Endothelial cell of umbilical vein (primary cell): ENCODE measurements around the gene SLC6A18. TPM values are rescaled to one million over a fixed set of nuclear protein-coding genes. Genes with fewer than 3 reads are reported as not detected.

Experiments used
- BruUV-seq: library from RNA; stranded (reverse); fragments of 400-500 nt; replicated peaks from 2 replicates; lab custom pipeline; 2021; lab: Mats Ljungman, UMichigan
- CTCF ChIA-PET: fragments of 300-600, 350-600 bp; sonication (Branson Sonifier 250); formaldehyde crosslinking; loops from one replicate; lab custom pipeline; 2021; ENCODE audit warnings: antibody characterized with exemption, inconsistent platforms; lab: Charles Lee
- POLR2A ChIA-PET: fragments of 300-600, 350-600 bp; sonication (Branson Sonifier 250); formaldehyde crosslinking; loops from one replicate; lab custom pipeline; 2021; ENCODE audit warnings: antibody characterized with exemption, inconsistent platforms; lab: Charles Lee
- DNase-seq: peaks from one replicate; pipeline ENCODE4 v3.0.0-alpha.2; 2011; ENCODE audit warnings: low read depth, low spot score
- FAIRE-seq: peaks from 2 replicates; lab custom pipeline; 2011; peaks lifted over from hg19 to GRCh38; lab: Jason Lieb, UNC
- H2AFZ ChIP-seq: 2 replicates; pipeline ENCODE4 v1.6.0; 2012; ENCODE audit warnings: low read depth, low read length, control low read depth, inconsistent platforms
- H3K27ac ChIP-seq: 2 replicates; pipeline ENCODE4 v1.5.1; 2011; ENCODE audit warnings: low read depth, mild to moderate bottlenecking, control low read depth, low read length, moderate library complexity; ENCODE audit not compliant: insufficient read depth
- H3K27me3 ChIP-seq, 2 experiments: 2 replicates each; pipeline versions ENCODE4 v1.6.0 to v1.6.1; 2011; ENCODE audit warnings: low read length in 2 of 2, mixed read lengths in 1 of 2; ENCODE audit not compliant: control insufficient read depth in 2 of 2, insufficient read depth in 2 of 2
- H3K36me3 ChIP-seq, 2 experiments: 2 replicates in 1 of 2; 3 replicates in 1 of 2; pipeline ENCODE4 v1.5.1; 2011; ENCODE audit warnings: low read length in 2 of 2, mild to moderate bottlenecking in 1 of 2, moderate library complexity in 1 of 2; ENCODE audit not compliant: control insufficient read depth in 2 of 2, insufficient read depth in 2 of 2; ENCODE audit errors: extremely low read depth in 1 of 2
- H3K4me1 ChIP-seq: 3 replicates; pipeline ENCODE4 v1.5.1; 2011; ENCODE audit warnings: mild to moderate bottlenecking, low read length; ENCODE audit not compliant: control insufficient read depth, insufficient read depth; ENCODE audit errors: extremely low read depth
- H3K4me2 ChIP-seq: 2 replicates; pipeline ENCODE4 v1.6.1; 2011; ENCODE audit warnings: low read length, control low read depth, mixed read lengths; ENCODE audit not compliant: insufficient read depth
- H3K4me3 ChIP-seq, 3 experiments: fragments of 200-600 bp in 1 of 3; sonication (generic), shearing (Covaris generic) in 1 of 3; replicated peaks in 1 of 3; 2 replicates each; pipeline ENCODE4 v1.5.1; 2011 to 2016; ENCODE audit warnings: control low read depth in 3 of 3, low read length in 3 of 3, mild to moderate bottlenecking in 2 of 3, inconsistent platforms in 1 of 3, low read depth in 1 of 3, moderate library complexity in 1 of 3; ENCODE audit not compliant: insufficient read depth in 1 of 3
- H3K79me2 ChIP-seq: 2 replicates; pipeline ENCODE4 v1.6.0; 2012; ENCODE audit warnings: low read length, inconsistent platforms; ENCODE audit not compliant: control insufficient read depth, insufficient read depth
- H3K9ac ChIP-seq: replicated peaks from 2 replicates; pipeline ENCODE3; 2011; ENCODE audit warnings: low read length, control low read depth; ENCODE audit not compliant: insufficient read depth; ENCODE audit errors: extremely low read depth
- H3K9me1 ChIP-seq: replicated peaks from 3 replicates; pipeline ENCODE4 v1.6.0; 2011; ENCODE audit warnings: mild to moderate bottlenecking, low read length; ENCODE audit not compliant: control insufficient read depth, insufficient read depth; ENCODE audit errors: extremely low read depth
- H3K9me3 ChIP-seq: replicated peaks from 2 replicates; pipeline ENCODE4 v1.5.1; 2012; ENCODE audit warnings: low read length, inconsistent platforms; ENCODE audit not compliant: control insufficient read depth, insufficient read depth
- H4K20me1 ChIP-seq: replicated peaks from 2 replicates; pipeline ENCODE3; 2011; ENCODE audit warnings: mild to moderate bottlenecking, low read length; ENCODE audit not compliant: control insufficient read depth, insufficient read depth; ENCODE audit errors: extremely low read depth
- CTCF ChIP-seq, 2 donors: IDR thresholded peaks; 1 replicate in 1 of 2; 2 replicates in 1 of 2; pipeline ENCODE4 v1.5.1; 2011; ENCODE audit warnings: low read length in 2 of 2, mild to moderate bottlenecking in 2 of 2, moderate library complexity in 2 of 2, control low read depth in 1 of 2, inconsistent platforms in 1 of 2, low read depth in 1 of 2; ENCODE audit not compliant: insufficient read depth in 1 of 2; ENCODE audit errors: extremely low read depth in 1 of 2
- EZH2 ChIP-seq: IDR thresholded peaks from 2 replicates; pipeline ENCODE4 v1.6.1; 2012; ENCODE audit warnings: borderline replicate concordance, low read depth, mild to moderate bottlenecking, moderate library complexity, low read length, inconsistent platforms; ENCODE audit not compliant: severe bottlenecking
- FOS ChIP-seq: IDR thresholded peaks from 2 replicates; pipeline ENCODE4 v1.6.1; 2011; ENCODE audit warnings: mild to moderate bottlenecking, low read length, moderate library complexity, borderline replicate concordance; ENCODE audit not compliant: insufficient read depth
- JUN ChIP-seq: IDR thresholded peaks from 2 replicates; pipeline ENCODE4 v1.6.1; 2011; ENCODE audit warnings: borderline replicate concordance, low read depth; ENCODE audit not compliant: insufficient read length, insufficient read depth
- MYC ChIP-seq: IDR thresholded peaks from one replicate; pipeline ENCODE4 v1.6.1; 2011; ENCODE audit warnings: mild to moderate bottlenecking, low read depth, low read length
- dilution Hi-C: fragments of 300-500 bp; cut with MboI; formaldehyde crosslinking; loops from one replicate; pipeline ENCODE4 v1.15.0; 2019; ENCODE audit warnings: low sequenced_read_pairs; ENCODE audit not compliant: extremely low pct_ligation_motif_present
- intact Hi-C: fragments of 100-400 bp; cut with micrococcal nuclease; formaldehyde crosslinking; loops from one replicate; pipeline ENCODE4 v1.10.0; 2022
- polyA plus RNA-seq, 4 experiments: library from polyadenylated mRNA; depleted of rRNA in 3 of 4; stranded (reverse) in 3 of 4; unstranded in 1 of 4; fragments of >200 nt; gene quantifications; 2 replicates each; pipeline versions ENCODE4 v1.2.1 to v1.2.3, GENCODE V29; 2011 to 2012; ENCODE audit warnings: missing spikeins in 1 of 4
- total RNA-seq: library from RNA; stranded (reverse); gene quantifications from 2 replicates; pipeline ENCODE4 v1.2.3, GENCODE V29; 2021

The SLC6A18 gene
- total and polyA plus RNA-seq, 2 donors (not counting 3 experiments of a cell fraction or from before 2014, with no cell fraction given): not detected

- BruUV-seq: no TSS peak
- FAIRE-seq: no peak
- TF ChIP-seq FOS (no peak), EZH2 (no peak), MYC (no peak), JUN (no peak), CTCF (IDR thresholded peaks at IDR 0.05; ENCODE audit: extremely low read depth in 1 of 2, insufficient read depth in 1 of 2, low read depth in 1 of 2, low read length in 2 of 2) (no peak)
Observed at GRCh38 chr5:1182633-1183423, 42.4 kb upstream of the SLC6A18 start.

More at GRCh38 chr5:1182633-1183423, 42.4 kb upstream of the SLC6A18 start:
- Histone ChIP-seq H3K36me3 (no peaks in the 10 kb centered on the region), H2AFZ (no peak overlapping the region), H3K79me2 (no peaks in the 10 kb centered on the region), H3K27ac (no peak overlapping the region), H3K9me3 (no peaks in the 10 kb centered on the region), H4K20me1 (no peaks in the 10 kb centered on the region), H3K4me2 (no peak overlapping the region), H3K4me1 (no peaks in the 10 kb centered on the region), H3K9me1 (no peaks in the 10 kb centered on the region), H3K9ac (no peak overlapping the region), H3K27me3 (no peaks in the 10 kb centered on the region), H3K4me3 (no peak overlapping the region)
- intact Hi-C loops: no loop called here
- DNase-seq: no peak
- ChIA-PET CTCF (interaction anchor here (0.6 to 3.9 kb wide), 2 partner anchors 9 to 411 kb away, joined by 4 to 19 read pairs; no protein-coding TSS in a partner anchor), POLR2A (no interaction called here)
- dilution Hi-C loops: no loop called here
